ENCODE data around the gene PDCD5. TPM values are rescaled to one million over a fixed set of nuclear protein-coding genes. Genes with fewer than 3 reads are reported as not detected.

Gene PDCD5
- total RNA-seq, 1 experiment from 2014 or later = 118 TPM

GRCh38 chr19:32626969-32627368, 46.0 kb downstream of the PDCD5 start:
- TF ChIP-seq, protein P1, sequence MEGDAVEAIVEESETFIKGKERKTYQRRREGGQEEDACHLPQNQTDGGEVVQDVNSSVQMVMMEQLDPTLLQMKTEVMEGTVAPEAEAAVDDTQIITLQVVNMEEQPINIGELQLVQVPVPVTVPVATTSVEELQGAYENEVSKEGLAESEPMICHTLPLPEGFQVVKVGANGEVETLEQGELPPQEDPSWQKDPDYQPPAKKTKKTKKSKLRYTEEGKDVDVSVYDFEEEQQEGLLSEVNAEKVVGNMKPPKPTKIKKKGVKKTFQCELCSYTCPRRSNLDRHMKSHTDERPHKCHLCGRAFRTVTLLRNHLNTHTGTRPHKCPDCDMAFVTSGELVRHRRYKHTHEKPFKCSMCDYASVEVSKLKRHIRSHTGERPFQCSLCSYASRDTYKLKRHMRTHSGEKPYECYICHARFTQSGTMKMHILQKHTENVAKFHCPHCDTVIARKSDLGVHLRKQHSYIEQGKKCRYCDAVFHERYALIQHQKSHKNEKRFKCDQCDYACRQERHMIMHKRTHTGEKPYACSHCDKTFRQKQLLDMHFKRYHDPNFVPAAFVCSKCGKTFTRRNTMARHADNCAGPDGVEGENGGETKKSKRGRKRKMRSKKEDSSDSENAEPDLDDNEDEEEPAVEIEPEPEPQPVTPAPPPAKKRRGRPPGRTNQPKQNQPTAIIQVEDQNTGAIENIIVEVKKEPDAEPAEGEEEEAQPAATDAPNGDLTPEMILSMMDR (conservative IDR thresholded peaks at IDR 0.05) = no peak
- no CpG with 5 or more reads among the region's 4 CpGs for WGBS (ENCODE audit: extremely low coverage, insufficient read length, low lambda C conversion rate)
- peaks cover 11 to 60% (median 45%) of the 10 kb centered on the region in 3 experiments; a peak in 6 of 7 replicates for H3K36me3 Mint-ChIP-seq (ENCODE audit: insufficient read depth in 1 of 3, low read depth in 3 of 3)

More at GRCh38 chr19:32626969-32627368, 46.0 kb downstream of the PDCD5 start:
- Mint-ChIP-seq H3K27ac (no peak overlapping the region; a peak in 1 of 7 replicates), H3K27me3 (ENCODE audit: low read depth) (no peaks in the 10 kb centered on the region; the same call in none of the 2 replicates), H3K4me3 (no peak overlapping the region), H3K9me3 (no peaks in the 10 kb centered on the region), H3K4me1 (no peaks in the 10 kb centered on the region)
- H4K5ac ChIP-seq (ENCODE audit: insufficient read length, low read depth, low read length) = no peak overlapping the region
- no peak overlapping the region for H2AFZ ChIP-seq (ENCODE audit: low read length)
- H3K4ac ChIP-seq (ENCODE audit: low read depth, low read length) = no peak overlapping the region
- H3K4me1 ChIP-seq (ENCODE audit: insufficient read depth, low read length) = no peaks in the 10 kb centered on the region
- H4K20me1 ChIP-seq (ENCODE audit: control insufficient read depth, insufficient read depth, insufficient read length) = no peaks in the 10 kb centered on the region
- no peak overlapping the region for H2BK20ac ChIP-seq (ENCODE audit: low read depth, low read length, poor library complexity, severe bottlenecking)
- H3K79me2 ChIP-seq (ENCODE audit: insufficient read depth, low read length) = no peaks in the 10 kb centered on the region
- H4K91ac ChIP-seq (ENCODE audit: insufficient read length, low read depth, low read length) = no peak overlapping the region
- H2BK5ac ChIP-seq (ENCODE audit: insufficient read length, low read length) = no peak overlapping the region
- no peaks in the 10 kb centered on the region for H3K79me1 ChIP-seq (ENCODE audit: insufficient read depth, low read depth, low read length, poor library complexity, severe bottlenecking)
- no peak overlapping the region for H3K23ac ChIP-seq (ENCODE audit: insufficient read length, low read depth, low read length)
- H3T11ph ChIP-seq (ENCODE audit: low read length) = no peak overlapping the region
- no peak overlapping the region for H4K8ac ChIP-seq (replicated peaks; ENCODE audit: insufficient read length, low read depth, low read length)
- H3K27me3 ChIP-seq (ENCODE audit: insufficient read depth, low read length) = no peaks in the 10 kb centered on the region
- no peak overlapping the region for H2AK5ac ChIP-seq (ENCODE audit: insufficient read length, low read length)
- no peaks in the 10 kb centered on the region for H3K23me2 ChIP-seq (ENCODE audit: insufficient read length, low read depth, low read length, poor library complexity, severe bottlenecking)
- H3K9ac ChIP-seq (ENCODE audit: extremely low read depth, insufficient read length, low read length) = no peak overlapping the region
- H2BK15ac ChIP-seq (ENCODE audit: low read depth, low read length) = no peak overlapping the region
- no peak overlapping the region for H3K27ac ChIP-seq (ENCODE audit: insufficient read length, low read depth, low read length)
- H3K4me2 ChIP-seq (ENCODE audit: insufficient read depth, insufficient read length, low read length) = no peak overlapping the region
- DNase-seq = no peak
- no peak overlapping the region for H3K56ac ChIP-seq (ENCODE audit: insufficient read length, low read depth, low read length)
- no peak overlapping the region for H2BK12ac ChIP-seq (ENCODE audit: insufficient read length, low read depth, low read length)
- H2BK120ac ChIP-seq (ENCODE audit: low read depth, low read length, poor library complexity, severe bottlenecking) = no peak overlapping the region
- H3K9me3 ChIP-seq (ENCODE audit: control insufficient read depth, low read depth, low read length) = no peaks in the 10 kb centered on the region
- H3K14ac ChIP-seq (ENCODE audit: insufficient read depth, low read length) = no peak overlapping the region
- no peak overlapping the region for H3K18ac ChIP-seq (ENCODE audit: insufficient read length, low read depth, low read length)
